PC-3 (cell line): ENCODE data around the gene TMIE.

Source experiments
- CTCF ChIP-seq: fragments of 300-600 bp; sonication (generic); conservative IDR thresholded peaks from 2 replicates; pipeline ENCODE4 v1.5.1; 2017; ENCODE audit warnings: antibody characterized with exemption, low read depth, mild to moderate bottlenecking, low read length
- EZH2 ChIP-seq: fragments of 300-600 bp; sonication (generic); IDR thresholded peaks from one replicate; pipeline ENCODE4 v1.6.1; 2017; ENCODE audit warnings: antibody characterized with exemption, mild to moderate bottlenecking, low read length; ENCODE audit not compliant: unreplicated experiment
- EZH2phosphoT487 ChIP-seq: fragments of 300-600 bp; sonication (generic); IDR thresholded peaks from 2 replicates; pipeline ENCODE4 v1.6.1; 2018; ENCODE audit warnings: mild to moderate bottlenecking, antibody characterized with exemption, low read length, borderline replicate concordance

- no peak for TF ChIP-seq EZH2
- no peak for TF ChIP-seq CTCF
- TF ChIP-seq EZH2phosphoT487 = no peak
These were observed 47.0 kb downstream of the TMIE start for GRCh38 chr3:46748170-46748569.
